Astrocyte of the hippocampus (primary cell): ENCODE results near the gene PTPRN2.

Source experiments
- DNase-seq: peaks from one replicate; pipeline ENCODE4 v3.0.0; 2011; ENCODE audit warnings: low read depth, low spot score

Gene PTPRN2

GRCh38 chr7:158186864-158187693 is 400.5 kb downstream of the PTPRN2 start:
- peak; percentile 71 for DNase-seq

GRCh38 chr7:158186406-158186805 is 401.2 kb downstream of the PTPRN2 start:
- no peak for DNase-seq

GRCh38 chr7:158185653-158186052 is 402.0 kb downstream of the PTPRN2 start:
- no peak for DNase-seq

- DNase-seq = no peak
Measured at GRCh38 chr7:158183431-158183830, 404.2 kb downstream of the PTPRN2 start.

GRCh38 chr7:158176561-158177173 is 411.0 kb downstream of the PTPRN2 start:
- DNase-seq = no peak

GRCh38 chr7:158175779-158176178 is 411.8 kb downstream of the PTPRN2 start:
- no peak for DNase-seq

GRCh38 chr7:158174947-158175346 is 412.7 kb downstream of the PTPRN2 start:
- DNase-seq = no peak

GRCh38 chr7:158167373-158167772 is 420.2 kb downstream of the PTPRN2 start:
- no peak for DNase-seq

GRCh38 chr7:158166386-158167340 is 421.0 kb downstream of the PTPRN2 start:
- no peak for DNase-seq

GRCh38 chr7:158165711-158166110 is 421.9 kb downstream of the PTPRN2 start:
- DNase-seq = no peak

- no peak for DNase-seq
Measured at GRCh38 chr7:158164101-158165095, 423.2 kb downstream of the PTPRN2 start.

- DNase-seq = no peak
Measured at GRCh38 chr7:158161194-158161593, 426.4 kb downstream of the PTPRN2 start.

GRCh38 chr7:158160199-158160598 is 427.4 kb downstream of the PTPRN2 start:
- DNase-seq = no peak

- no peak for DNase-seq
Measured at GRCh38 chr7:158157460-158157859, 430.2 kb downstream of the PTPRN2 start.

GRCh38 chr7:158151273-158151672 is 436.4 kb downstream of the PTPRN2 start:
- DNase-seq = peak; percentile 44

GRCh38 chr7:158150234-158150633 is 437.4 kb downstream of the PTPRN2 start:
- no peak for DNase-seq

- peak; percentile 15 for DNase-seq
Measured at GRCh38 chr7:158147431-158147830, 440.2 kb downstream of the PTPRN2 start.

- DNase-seq = no peak
Measured at GRCh38 chr7:158145370-158145769, 442.3 kb downstream of the PTPRN2 start.

- DNase-seq = no peak
Measured at GRCh38 chr7:158143196-158144120, 444.2 kb downstream of the PTPRN2 start.

GRCh38 chr7:158142657-158143056 is 445.0 kb downstream of the PTPRN2 start:
- DNase-seq = no peak
